HG03432 (cell line): Measurements from ENCODE around the gene GPI.

ENCODE experiments used
- ATAC-seq: cut with Tn5 transposase; IDR thresholded peaks from one replicate; pipeline ENCODE4 v1.9.1; 2021; ENCODE audit warnings: mild to moderate bottlenecking, moderate library complexity; ENCODE audit not compliant: unreplicated experiment

The GPI gene

DNA sequence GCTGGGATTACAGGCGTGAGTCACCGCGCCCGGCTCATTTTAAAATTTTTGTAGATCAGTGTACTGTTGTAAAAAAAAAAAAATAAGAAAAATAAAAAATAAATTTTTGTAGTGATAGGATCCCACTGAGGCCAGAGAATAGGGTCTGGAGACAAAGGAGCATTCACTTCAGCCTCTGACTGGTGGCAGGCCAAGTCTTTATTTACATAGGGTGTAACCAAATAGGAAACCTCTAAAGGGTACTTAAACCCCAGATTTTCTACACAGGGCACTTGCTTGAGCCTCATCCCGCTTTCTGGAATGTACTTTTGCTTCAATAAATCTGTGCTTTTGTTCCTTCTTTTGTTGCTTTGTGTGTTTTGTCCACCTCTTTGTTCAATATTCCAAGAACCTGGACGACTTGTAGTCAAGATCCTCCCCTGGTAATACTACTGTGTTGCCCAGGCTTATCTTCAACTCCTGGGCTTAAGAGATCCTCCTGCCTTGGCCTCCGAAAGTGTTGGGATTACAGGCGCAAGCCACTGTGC lies 37.1 kb downstream of the GPI start:
- no peak for ATAC-seq

- ATAC-seq, result peak; percentile 20
Observed at GRCh38 chr19:34403784-34404108, 38.8 kb downstream of the GPI start.

DNA sequence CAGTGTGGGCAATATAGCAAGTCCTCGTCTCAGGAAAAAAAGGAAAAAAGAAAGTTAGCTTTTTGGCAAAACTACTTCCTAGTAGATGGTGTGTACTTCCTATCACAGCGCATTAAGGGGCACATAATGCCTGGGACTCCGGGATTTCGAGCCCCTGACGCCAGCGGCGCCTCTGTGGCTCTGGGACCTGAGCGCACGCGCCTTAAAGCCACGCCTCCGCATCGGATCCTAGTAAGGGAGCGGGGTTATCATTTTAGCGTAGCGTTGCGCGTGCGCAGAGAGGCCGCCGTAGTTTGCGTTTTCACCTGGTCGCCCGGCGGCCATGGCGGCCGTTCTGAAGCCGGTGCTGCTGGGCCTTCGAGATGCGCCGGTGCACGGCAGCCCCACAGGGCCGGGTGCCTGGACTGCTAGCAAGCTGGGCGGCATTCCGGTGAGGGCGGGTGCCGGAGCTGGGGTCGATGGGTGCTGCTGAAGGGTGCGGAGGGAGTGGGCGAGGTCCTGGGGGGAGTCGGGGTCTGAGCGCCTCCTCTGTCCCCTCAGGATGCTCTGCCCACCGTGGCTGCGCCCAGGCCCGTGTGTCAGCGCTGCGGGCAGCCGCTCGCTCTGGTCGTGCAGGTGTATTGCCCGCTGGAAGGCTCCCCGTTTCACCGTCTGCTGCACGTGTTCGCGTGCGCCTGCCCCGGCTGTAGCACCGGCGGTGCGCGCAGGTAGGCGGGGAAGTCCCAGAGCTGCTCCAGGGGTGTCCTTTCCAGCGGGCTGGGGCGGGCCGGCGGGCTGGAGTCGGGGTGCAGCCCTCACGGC lies 39.3 kb downstream of the GPI start, which contains the start of gene PDCD2L:
Gene PDCD2L (plus strand): TSS at position 291 of the 801 bp plus-strand sequence. CDS start 32 bp downstream, at position 323.
- peak; percentile 78 for ATAC-seq

- no peak for ATAC-seq
Observed at GRCh38 chr19:34405892-34406660, 41.1 kb downstream of the GPI start.

- no peak for ATAC-seq
Observed at GRCh38 chr19:34408411-34408810, 43.4 kb downstream of the GPI start.

GRCh38 chr19:34409189-34410164 lies 44.5 kb downstream of the GPI start:
- peak; percentile 67 for ATAC-seq

DNA sequence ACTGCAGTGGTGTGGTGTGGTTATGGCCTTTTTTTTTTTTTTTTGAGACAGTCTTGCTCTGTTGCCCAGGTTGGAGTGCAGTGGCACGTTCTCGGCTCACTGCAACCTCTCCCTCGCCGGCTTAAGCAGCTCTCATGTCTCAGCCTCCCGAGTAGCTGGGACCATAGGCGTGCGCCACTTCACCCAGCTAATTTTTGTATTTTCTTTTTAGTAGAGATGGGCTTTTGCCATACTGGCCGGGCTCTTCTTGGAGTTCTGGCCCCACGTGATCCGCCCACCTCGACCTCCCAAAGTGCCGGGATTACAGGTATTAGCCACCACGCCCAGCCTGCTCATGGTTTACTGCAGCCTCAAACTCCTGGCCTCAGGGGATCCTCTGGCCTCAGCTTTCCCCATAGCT lies 46.2 kb downstream of the GPI start:
- no peak for ATAC-seq

- no peak for ATAC-seq
Observed at GRCh38 chr19:34416021-34416545, 51.1 kb downstream of the GPI start.

GRCh38 chr19:34418300-34418699 lies 53.3 kb downstream of the GPI start:
- no peak for ATAC-seq

DNA sequence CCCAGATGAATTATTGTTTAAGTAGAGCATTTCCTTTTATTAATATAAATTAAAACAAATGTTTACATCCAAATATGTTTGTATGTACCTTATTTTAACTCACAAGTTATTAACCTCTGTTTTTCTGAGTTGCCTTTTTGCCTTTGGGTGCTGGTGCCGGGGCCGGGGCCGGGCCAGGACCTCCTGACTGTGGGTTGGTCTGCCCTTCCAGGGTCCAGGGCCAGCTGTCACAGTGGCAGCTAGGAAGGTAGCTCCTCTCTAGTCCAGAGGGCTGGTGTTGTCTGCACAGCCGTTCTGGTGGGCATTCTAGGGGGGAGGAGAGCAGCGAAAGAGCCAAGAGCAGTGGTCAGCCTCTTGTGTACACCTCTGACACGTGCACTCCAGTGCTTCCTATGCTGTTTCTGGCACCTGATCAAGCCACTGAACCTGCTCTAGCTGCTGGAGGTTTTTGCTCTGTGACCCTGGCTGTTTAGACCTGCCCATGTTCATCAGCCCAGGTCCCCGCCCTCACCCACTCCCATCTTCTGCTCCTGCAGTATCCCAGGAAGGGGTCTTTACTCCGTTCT lies 61.2 kb downstream of the GPI start:
- ATAC-seq, result no peak

GRCh38 chr19:34428549-34429285 lies 63.7 kb downstream of the GPI start:
- peak; percentile 58 for ATAC-seq

- no peak for ATAC-seq
Observed at GRCh38 chr19:34429553-34429952, 64.6 kb downstream of the GPI start.

- no peak for ATAC-seq
Observed at GRCh38 chr19:34430738-34431625, 66.0 kb downstream of the GPI start.

DNA sequence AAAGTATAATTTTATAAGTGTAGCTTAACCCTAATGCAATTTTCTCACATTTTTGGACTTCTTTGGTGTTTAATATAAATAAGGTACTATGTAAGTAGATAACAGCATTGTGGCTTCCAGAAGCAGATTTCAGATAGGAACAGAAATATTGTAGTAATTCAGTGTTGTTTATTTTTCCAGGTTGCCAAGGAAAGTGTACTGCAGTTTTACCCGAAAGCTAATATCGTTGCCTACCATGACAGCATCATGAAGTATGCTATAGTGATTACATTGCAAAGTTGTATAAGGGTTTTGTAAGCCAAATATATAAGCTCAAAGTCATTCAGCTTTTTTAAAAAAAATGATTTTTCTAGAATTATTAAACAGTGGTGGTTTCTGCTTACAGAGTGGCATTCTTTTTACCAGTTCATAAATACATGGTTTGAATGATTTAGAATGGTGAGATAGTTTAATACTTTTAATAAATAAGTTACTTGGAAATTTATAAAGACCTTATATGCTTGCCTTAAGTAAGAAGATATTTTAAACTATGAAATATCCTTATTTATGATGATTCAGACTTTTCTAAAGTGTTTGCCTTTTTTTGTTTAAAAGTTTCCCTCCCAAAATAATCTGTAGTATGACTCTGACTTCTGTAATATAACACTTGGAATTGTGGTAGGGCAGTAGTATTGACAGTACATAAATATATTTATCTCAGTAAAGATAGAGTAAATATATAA lies 66.8 kb downstream of the GPI start:
- ATAC-seq, result no peak

DNA sequence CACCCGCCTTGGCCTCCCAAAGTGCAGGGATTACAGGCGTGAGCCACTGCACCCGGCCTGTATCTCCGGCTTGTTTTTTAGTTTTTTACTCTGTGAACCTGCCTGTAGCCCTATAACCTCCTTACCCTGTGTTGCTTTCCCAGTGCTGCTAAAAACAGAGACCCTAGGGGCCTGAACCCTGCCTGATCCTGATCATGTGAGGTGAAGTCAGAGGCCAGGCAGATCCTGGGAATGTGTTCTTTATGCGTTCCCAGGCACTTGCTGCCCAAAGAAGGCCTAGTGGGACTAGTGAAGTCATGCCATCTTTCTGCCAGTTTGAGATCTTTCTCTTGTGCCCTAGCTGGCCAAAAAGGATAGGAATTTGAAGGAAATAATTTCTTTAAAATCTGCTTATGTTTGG lies 67.8 kb downstream of the GPI start:
- ATAC-seq, result no peak

- ATAC-seq, result no peak
Observed at GRCh38 chr19:34436716-34437115, 71.7 kb downstream of the GPI start.

GRCh38 chr19:34448191-34448590 lies 83.2 kb downstream of the GPI start:
- ATAC-seq, result no peak
